Progenitor cell of endocrine pancreas (in vitro differentiated cells): ENCODE measurements around the gene PUSL1. TPM values are rescaled to one million over a fixed set of nuclear protein-coding genes. Genes with fewer than 3 reads are reported as not detected.

Experiments
- DNase-seq: peaks from one replicate; pipeline ENCODE4 v3.0.0; 2021; ENCODE audit warnings: low spot score; ENCODE audit not compliant: unreplicated experiment
- H3K27ac Mint-ChIP-seq: 2 replicates; pipeline ENCODE4 v1.8.0; 2021; ENCODE audit warnings: mild to moderate bottlenecking, moderate library complexity, mixed read lengths
- H3K27me3 Mint-ChIP-seq: 2 replicates; pipeline ENCODE4 v1.8.0; 2021; ENCODE audit warnings: mixed read lengths
- H3K36me3 Mint-ChIP-seq: 2 replicates; pipeline ENCODE4 v1.8.0; 2022; ENCODE audit warnings: mixed read lengths; ENCODE audit not compliant: insufficient read depth
- H3K4me1 Mint-ChIP-seq: 2 replicates; pipeline ENCODE4 v1.8.0; 2021; ENCODE audit warnings: low read depth, mixed read lengths
- H3K4me3 Mint-ChIP-seq: 2 replicates; pipeline ENCODE4 v1.8.0; 2021; ENCODE audit warnings: low read depth, mild to moderate bottlenecking, moderate library complexity, mixed read lengths
- H3K9me3 Mint-ChIP-seq: 2 replicates; pipeline ENCODE4 v1.8.0; 2021; ENCODE audit warnings: low read depth, mixed read lengths
- total RNA-seq: library from RNA; stranded (reverse); gene quantifications from 2 replicates; pipeline ENCODE4 v1.2.1, GENCODE V29; 2021
- TF ChIP-seq, protein P1 (sequence below): fragments of 200-600 bp; sonication (generic); IDR thresholded peaks from one replicate; pipeline ENCODE4 v1.5.0; 2021; ENCODE audit warnings: antibody characterized with exemption, mild to moderate bottlenecking; ENCODE audit not compliant: unreplicated experiment

Gene PUSL1
- total RNA-seq, 1 donor from 2014 or later, result 13.8 TPM

DNA sequence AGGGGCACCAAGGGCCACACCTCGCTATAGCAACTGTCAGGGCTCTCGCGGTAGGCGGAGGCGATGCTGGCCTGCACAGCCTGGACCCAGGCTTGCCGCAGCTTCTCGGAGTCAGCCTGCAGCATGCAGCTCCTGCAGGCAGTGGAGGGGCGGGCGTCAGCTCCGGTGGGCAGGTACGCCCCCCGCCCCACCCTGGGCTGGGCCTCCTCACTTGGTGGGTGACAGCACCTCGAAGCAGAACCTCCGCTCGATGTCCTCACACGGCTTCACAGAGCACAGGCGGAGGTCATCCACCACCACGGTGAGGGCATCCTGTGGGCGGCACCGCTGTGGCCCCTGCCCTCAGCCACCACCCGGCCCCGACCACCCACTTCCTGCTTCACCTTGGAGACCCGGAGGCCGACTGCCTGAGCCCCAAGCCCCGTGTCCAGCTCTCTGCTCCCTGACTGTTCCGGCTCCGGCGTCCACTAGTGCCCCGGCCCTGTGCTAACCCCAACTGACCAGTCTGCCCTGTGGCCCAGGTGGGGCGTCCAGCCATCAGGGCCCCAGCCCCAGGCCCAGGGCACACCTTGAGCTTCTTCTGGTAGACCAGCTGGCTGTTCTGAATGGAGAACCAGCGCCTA is 10.5 kb upstream of the PUSL1 start:
- Mint-ChIP-seq H3K27me3 (no peaks in the 10 kb centered on the region), H3K36me3 (no peaks in the 10 kb centered on the region), H3K4me3 (no peak overlapping the region), H3K9me3 (no peaks in the 10 kb centered on the region), H3K4me1 (no peaks in the 10 kb centered on the region), H3K27ac (no peak overlapping the region)
- DNase-seq, result no peak
- TF ChIP-seq, protein P1, sequence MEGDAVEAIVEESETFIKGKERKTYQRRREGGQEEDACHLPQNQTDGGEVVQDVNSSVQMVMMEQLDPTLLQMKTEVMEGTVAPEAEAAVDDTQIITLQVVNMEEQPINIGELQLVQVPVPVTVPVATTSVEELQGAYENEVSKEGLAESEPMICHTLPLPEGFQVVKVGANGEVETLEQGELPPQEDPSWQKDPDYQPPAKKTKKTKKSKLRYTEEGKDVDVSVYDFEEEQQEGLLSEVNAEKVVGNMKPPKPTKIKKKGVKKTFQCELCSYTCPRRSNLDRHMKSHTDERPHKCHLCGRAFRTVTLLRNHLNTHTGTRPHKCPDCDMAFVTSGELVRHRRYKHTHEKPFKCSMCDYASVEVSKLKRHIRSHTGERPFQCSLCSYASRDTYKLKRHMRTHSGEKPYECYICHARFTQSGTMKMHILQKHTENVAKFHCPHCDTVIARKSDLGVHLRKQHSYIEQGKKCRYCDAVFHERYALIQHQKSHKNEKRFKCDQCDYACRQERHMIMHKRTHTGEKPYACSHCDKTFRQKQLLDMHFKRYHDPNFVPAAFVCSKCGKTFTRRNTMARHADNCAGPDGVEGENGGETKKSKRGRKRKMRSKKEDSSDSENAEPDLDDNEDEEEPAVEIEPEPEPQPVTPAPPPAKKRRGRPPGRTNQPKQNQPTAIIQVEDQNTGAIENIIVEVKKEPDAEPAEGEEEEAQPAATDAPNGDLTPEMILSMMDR, result no peak

DNA sequence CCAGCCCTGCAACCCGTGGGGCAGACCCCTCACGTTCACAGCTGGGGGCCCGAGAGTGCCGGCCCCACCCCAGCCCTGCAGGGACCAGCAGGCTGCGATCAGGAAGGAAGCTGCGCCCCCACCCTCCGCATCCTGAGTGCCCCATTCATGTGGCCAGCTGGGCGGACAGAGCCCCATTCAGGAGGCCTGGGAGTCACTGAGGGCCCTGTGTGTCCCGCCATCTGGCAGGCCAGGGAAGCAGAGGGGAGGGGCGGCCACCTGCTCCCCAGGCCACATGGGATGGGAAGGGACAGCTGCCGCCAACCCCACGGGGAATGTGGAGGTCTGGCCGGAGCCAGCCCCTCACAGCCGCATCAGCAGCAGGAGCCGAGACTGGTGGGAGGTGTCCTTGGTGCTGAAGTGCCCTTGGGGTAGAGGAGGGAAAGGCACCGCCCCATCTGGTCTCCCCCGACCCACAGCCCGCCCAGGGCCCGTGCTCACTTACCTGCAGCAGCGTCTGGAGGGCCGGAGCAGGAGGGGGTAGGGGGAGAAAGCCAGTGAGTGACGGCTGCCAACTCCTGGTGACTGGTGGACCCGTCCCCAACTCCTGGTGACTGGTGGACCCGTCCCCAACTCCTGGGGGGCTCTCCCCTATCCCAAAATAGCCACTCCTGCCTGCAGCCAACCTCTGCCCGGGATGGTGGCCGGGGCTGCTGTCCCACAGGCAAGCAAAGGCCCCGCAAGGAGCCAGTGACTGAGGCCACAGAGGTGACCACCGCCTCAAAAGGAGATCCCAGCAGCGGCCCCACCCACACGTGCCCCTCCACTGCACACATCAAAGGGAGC is 9.3 kb upstream of the PUSL1 start:
- TF ChIP-seq, protein P1, result no peak
- Mint-ChIP-seq H3K27me3 (no peaks in the 10 kb centered on the region), H3K4me3 (no peak overlapping the region), H3K9me3 (no peaks in the 10 kb centered on the region), H3K27ac (no peak overlapping the region), H3K36me3 (no peaks in the 10 kb centered on the region), H3K4me1 (no peaks in the 10 kb centered on the region)
- DNase-seq, result no peak

DNA sequence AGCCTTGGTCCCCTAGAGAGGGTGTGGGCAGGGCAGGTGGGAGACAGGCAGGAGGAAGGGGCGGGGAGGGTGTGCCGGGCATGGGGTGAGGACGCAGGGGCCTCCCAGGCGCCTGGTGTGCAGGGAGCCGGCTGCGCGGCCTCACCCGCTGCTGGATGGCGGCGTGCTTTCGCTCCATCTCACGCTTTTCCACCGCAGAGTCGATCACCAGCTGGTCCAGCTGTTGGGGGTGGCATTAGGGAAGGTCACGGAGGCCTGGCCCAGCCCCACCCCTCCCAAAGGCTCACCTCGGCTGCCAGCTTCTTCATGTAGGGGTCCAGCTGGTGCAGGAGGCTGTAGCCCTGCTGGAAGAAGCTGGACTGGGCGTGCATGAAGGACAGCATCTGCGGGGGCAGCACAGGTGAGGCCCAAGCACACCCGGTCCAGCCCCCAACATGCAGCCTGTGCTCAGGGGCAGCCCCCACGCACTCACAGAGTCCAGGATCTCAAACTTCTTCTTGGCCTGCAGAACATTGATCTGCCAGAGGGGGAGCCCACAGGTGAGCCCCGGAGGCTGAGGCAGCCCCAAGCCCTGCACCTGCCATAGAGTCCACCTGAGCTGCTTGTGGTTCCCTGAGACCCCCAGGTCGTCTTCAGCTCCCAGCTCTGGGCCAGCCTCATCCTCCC is 8.6 kb upstream of the PUSL1 start:
- no peak overlapping the region for H3K27ac Mint-ChIP-seq
- no peak for DNase-seq
- no peaks in the 10 kb centered on the region for H3K36me3 Mint-ChIP-seq
- H3K4me1 Mint-ChIP-seq, result no peaks in the 10 kb centered on the region
- no peaks in the 10 kb centered on the region for H3K9me3 Mint-ChIP-seq
- TF ChIP-seq, protein P1, result peak; percentile 54
- no peak overlapping the region for H3K4me3 Mint-ChIP-seq
- H3K27me3 Mint-ChIP-seq, result no peaks in the 10 kb centered on the region

DNA sequence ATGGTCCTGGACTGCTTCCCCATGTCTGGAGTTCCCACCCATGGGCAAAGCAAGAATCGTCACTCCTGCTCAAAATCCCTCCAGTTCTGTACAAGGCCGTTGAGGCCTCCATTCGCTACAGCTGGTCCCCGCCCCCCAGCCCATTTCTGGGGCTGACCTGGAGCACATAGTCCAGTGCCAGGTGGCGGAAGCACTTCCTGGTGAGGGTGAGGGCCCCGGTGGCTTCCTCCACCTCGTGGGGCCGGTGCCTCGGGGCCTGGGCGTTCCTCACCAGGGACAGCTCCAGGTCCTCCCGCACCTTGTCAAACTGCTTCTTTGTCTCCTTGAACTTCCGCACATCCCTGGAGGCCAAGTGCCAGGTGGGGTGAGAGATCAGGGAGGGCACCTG is 8.1 kb upstream of the PUSL1 start:
- H3K27ac Mint-ChIP-seq, result no peak overlapping the region

DNA sequence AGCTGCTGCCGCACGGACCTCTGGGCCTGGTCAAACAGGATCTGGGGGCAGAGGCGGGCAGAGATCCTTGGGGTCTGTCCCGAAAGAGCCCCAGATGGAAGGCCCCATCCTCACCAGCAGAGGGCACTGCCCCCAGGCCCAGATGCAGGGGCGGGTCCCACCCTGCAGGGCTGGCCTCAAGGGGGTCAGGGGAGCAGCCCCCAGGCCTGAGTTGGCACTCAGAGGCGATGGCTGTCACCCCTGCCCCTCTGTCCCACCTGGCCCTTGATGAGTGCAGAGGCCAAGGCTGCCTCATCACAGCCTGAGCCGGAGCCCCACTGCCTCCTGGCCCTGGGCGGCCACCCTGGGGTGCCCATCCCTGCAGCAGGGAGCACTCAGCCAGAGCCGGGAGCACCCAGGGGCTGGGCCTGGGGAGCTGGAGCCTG is 6.4 kb upstream of the PUSL1 start:
- H3K4me1 Mint-ChIP-seq, result peaks cover 12% of the 10 kb centered on the region

More for the DNA sequence above, 8.1 kb upstream of the PUSL1 start:
- peaks cover 1% of the 10 kb centered on the region for H3K4me1 Mint-ChIP-seq
- H3K27me3 Mint-ChIP-seq, result no peaks in the 10 kb centered on the region
- no peak for DNase-seq
- no peaks in the 10 kb centered on the region for H3K36me3 Mint-ChIP-seq
- no peaks in the 10 kb centered on the region for H3K9me3 Mint-ChIP-seq
- H3K4me3 Mint-ChIP-seq, result no peak overlapping the region
- TF ChIP-seq, protein P1, result no peak

More for the DNA sequence above, 6.4 kb upstream of the PUSL1 start:
- Mint-ChIP-seq H3K36me3 (no peaks in the 10 kb centered on the region), H3K4me3 (no peak overlapping the region), H3K9me3 (no peaks in the 10 kb centered on the region), H3K27ac (no peak overlapping the region), H3K27me3 (no peaks in the 10 kb centered on the region)
- DNase-seq, result no peak
- TF ChIP-seq, protein P1, result peak; percentile 56
